GM21381 (cell line): ENCODE results near the gene ZMPSTE24.

Source experiments
- ATAC-seq: cut with Tn5 transposase; IDR thresholded peaks from one replicate; pipeline ENCODE4 v1.9.1; 2021; ENCODE audit warnings: mild to moderate bottlenecking, moderate library complexity; ENCODE audit not compliant: unreplicated experiment

The ZMPSTE24 gene

GRCh38 chr1:40303051-40303771, 45.2 kb downstream of the ZMPSTE24 start:
- ATAC-seq, result no peak

DNA sequence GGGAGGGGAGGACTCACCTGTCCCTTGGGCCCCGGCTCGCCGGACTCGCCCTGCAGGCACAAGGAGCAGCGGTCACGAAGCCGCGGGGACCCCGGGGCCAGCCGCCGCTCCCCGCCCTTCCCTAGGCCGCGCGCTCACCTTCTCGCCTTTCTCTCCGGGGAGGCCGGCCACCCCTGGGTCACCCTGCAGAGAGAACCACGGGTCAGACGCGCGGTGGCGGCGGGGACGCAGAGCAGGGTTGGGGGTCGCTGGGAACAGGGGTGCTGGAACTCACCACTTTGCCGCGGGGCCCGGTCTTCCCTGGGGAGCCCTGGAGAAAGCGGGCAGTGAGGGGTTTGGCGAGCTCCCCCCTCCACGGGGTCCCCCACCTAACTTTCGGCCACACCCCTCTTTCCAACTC, 45.8 kb downstream of the ZMPSTE24 start:
- no peak for ATAC-seq

GRCh38 chr1:40305451-40305850, 47.4 kb downstream of the ZMPSTE24 start:
- ATAC-seq, result no peak

DNA sequence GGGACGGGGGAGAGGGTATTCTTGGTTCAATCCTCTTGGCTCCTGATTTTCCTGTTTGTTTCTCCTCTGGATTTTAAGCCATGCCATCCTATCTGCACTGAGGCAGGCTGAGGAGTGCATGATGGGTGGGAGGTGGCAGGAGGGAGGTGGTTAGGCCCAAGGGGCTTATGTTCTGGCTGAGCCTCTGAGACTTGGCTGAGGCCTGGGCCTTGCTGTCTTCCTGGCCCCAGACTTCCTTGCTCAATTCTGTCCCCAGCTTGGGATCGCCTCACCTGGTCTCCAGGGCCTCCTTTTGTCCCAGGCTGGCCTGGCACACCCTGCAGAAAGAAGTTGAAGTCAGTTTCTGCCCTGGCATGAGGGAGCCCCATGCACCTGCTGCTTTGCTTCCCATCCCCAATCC, 47.8 kb downstream of the ZMPSTE24 start:
- no peak for ATAC-seq

DNA sequence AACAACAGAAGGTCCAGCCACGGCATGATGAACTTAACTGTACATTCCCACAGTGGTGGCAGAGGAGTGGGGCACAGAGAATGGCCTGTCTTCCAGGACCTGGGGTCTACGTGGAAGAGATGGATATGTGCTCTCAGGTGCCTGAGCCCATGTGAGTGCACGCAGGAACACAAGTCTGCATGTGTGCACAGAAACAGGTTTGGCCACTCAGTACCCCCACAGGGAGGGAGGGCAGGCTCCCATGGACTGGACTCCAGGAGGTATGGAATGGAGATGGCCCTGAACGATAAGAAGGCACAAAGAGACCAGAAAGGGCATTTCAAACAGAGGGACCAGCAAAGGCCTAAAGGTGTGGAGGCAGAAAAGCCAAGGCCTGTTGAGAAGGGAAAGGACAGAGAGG, 48.3 kb downstream of the ZMPSTE24 start:
- no peak for ATAC-seq

- ATAC-seq, result no peak
Measured at GRCh38 chr1:40307186-40307585, 49.1 kb downstream of the ZMPSTE24 start.

GRCh38 chr1:40308036-40308727, 50.1 kb downstream of the ZMPSTE24 start:
- no peak for ATAC-seq

GRCh38 chr1:40309374-40310128, 51.5 kb downstream of the ZMPSTE24 start:
- no peak for ATAC-seq

DNA sequence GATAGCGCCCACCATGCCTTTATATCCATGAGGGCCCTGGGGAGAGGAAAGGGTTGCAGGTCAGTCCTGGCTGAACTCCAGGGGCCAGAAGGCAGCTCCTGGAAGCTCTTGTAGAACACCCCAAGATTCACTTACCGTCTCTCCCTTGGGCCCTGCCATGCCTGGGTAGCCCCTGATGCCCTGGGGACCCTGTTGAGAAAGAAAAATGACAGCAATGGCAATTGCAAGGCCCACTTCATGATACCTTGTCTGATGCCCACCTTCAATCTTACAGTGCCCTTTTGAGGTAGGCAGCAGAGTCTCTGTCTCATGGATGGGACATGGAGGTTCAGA, 52.1 kb downstream of the ZMPSTE24 start:
- no peak for ATAC-seq

DNA sequence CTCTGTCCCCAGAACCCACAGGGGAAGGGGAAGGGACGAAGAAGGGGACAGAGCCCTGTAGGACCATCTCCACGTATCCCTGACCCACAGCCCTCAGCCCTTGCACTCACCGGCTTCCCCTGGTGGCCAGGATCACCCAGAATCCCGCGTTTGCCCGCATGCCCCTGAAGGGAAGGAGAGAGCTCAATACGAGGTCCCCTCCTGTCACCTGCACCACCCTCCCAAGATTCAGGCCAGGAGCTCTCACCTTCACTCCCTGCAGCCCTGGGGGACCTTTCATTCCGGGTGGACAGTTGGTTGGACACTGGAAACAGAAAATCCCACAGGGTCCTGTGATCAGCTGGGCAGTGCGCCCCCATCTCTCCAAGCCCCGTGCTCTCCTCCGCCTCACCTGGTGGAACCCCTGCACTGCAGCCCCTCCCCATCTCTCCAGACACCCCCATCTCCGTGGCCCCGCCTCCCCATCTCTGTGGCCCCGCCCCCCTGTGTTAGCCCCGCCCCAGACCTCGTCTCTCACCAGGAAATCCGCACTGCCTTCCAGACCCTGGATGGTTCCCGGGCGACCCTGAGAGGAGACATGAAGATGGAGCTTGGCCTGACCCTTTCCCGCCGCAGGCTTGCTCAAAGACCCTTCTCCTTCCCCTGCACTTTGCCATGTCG, 53.1 kb downstream of the ZMPSTE24 start:
- ATAC-seq, result no peak

GRCh38 chr1:40311692-40312091, 53.7 kb downstream of the ZMPSTE24 start:
- ATAC-seq, result no peak

GRCh38 chr1:40312238-40313205, 54.5 kb downstream of the ZMPSTE24 start:
- ATAC-seq, result no peak

GRCh38 chr1:40313329-40313957, 55.4 kb downstream of the ZMPSTE24 start:
- ATAC-seq, result no peak

DNA sequence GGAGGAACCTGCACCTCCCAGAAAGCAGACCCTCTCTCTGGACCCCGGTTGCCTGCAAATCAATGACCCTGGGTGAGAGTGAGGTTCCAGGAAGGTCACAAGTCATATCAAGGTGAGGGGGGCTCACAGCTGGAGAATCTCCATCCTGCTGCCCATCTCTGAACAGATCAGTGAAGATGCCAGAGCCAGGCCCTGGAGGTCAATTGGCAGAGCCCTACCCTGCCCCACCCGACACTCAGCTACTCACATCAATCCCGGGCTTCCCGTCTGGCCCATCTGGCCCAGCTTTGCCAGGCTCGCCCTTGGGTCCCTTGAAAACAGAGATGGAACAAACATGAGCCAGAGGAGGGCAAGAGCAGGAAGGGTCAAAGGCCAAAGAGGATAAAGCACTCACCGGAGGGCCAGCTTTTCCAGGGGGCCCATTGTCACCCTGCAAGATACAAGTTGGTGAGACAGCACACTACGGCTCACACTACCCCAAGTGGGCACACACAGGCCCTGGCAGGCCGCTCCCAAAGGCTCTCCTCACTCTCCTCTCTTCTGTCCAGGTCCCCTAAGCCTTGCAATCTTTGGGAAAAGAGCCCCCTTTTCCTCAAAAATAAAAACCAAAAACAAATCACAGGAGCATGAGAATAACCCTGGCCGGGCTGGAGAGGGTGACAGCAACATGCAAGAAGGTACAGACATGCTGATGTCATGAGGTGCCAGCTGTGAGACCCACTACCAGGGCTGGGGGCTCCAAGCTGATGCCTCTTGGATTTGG, 56.1 kb downstream of the ZMPSTE24 start:
- no peak for ATAC-seq

- no peak for ATAC-seq
Measured at GRCh38 chr1:40314721-40315238, 56.7 kb downstream of the ZMPSTE24 start.

GRCh38 chr1:40315239-40315794, 57.3 kb downstream of the ZMPSTE24 start:
- ATAC-seq, result peak; percentile 57

DNA sequence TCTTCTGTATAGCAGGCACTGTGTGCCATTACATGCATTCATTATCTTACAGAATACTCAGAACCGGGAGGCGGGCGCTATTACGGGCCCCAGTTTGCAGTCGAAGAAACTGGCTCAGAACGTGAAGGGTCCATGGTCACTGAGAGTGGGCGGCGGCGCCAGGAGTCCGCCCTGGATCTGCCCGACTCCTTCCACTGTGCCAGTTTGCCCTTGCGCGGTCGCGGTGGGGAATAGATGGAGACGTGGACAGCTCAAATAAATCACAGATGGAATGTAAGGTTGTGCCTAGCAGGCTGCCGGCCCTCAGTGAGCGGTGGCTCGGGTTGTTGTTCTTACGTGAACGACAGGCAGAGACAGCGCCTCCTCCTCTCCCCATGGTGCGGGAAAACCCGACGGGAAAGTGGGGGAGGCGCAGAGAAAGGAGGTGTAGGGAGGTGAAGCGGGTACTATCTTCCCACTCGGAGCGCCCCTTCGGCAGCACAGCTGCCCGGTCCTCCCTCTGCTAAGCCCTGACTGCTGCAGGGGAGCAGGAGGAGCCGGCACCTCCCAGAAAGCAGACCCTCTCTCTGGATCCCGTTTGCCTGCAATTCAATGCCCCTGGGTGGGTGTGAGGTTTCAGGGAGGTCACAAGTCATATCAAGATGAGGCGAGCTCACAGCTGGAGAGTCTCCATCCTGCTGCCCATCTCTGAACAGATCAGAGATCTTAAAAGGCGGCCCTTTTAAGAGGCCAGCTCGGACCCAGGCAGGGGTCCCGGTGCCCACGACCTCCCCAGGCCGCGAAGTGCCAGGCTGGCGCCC, 58.0 kb downstream of the ZMPSTE24 start:
- no peak for ATAC-seq
